GM12878 (cell line): Measurements from ENCODE around the gene G3BP1.

Experiments
- ATF3 ChIP-seq: IDR thresholded peaks from 2 replicates; pipeline ENCODE4 v1.6.1; 2011; ENCODE audit warnings: low read depth, mild to moderate bottlenecking, low read length, moderate library complexity, borderline replicate concordance; ENCODE audit errors: extremely low read depth
- CTCF ChIP-seq, 3 experiments: IDR thresholded peaks in 2 of 3; conservative IDR thresholded peaks in 1 of 3; 2 replicates each; pipeline ENCODE4 v1.5.1; 2011; ENCODE audit warnings: low read depth in 3 of 3, low read length in 3 of 3, mild to moderate bottlenecking in 3 of 3, control low read depth in 2 of 3, moderate library complexity in 2 of 3, inconsistent platforms in 1 of 3, mixed read lengths in 1 of 3; ENCODE audit not compliant: control insufficient read depth in 2 of 3, insufficient read depth in 1 of 3; ENCODE audit errors: extremely low read depth in 1 of 3
- HCFC1 ChIP-seq: fragments of 150-350 bp; IDR thresholded peaks from 2 replicates; pipeline ENCODE4 v1.6.1; 2014; ENCODE audit warnings: low read length
- KDM1A ChIP-seq: fragments of 200-600 bp; sonication (generic); IDR thresholded peaks from 2 replicates; pipeline ENCODE4 v1.6.1; 2016; ENCODE audit warnings: borderline replicate concordance
- KLF5 ChIP-seq: fragments of 450-650 bp; IDR thresholded peaks from 2 replicates; pipeline ENCODE4 v1.6.1; 2014; ENCODE audit warnings: mild to moderate bottlenecking; ENCODE audit not compliant: partially characterized antibody
- NFYB ChIP-seq: IDR thresholded peaks from 2 replicates; pipeline ENCODE4 v1.6.1; 2011; ENCODE audit warnings: low read depth, mild to moderate bottlenecking, low read length, improper control_type of control experiment, moderate library complexity; ENCODE audit not compliant: insufficient read depth
- SP1 ChIP-seq: IDR thresholded peaks from one replicate; pipeline ENCODE4 v1.6.1; 2011; ENCODE audit warnings: low read depth, low read length
- TAF1 ChIP-seq: IDR thresholded peaks from 2 replicates; pipeline ENCODE4 v1.6.1; 2011; ENCODE audit warnings: mild to moderate bottlenecking, low read depth, low read length, borderline replicate concordance
- TBL1XR1 ChIP-seq: IDR thresholded peaks from 2 replicates; pipeline ENCODE4 v1.6.1; 2012; ENCODE audit warnings: low read depth, low read length, improper control_type of control experiment

GRCh38 chr5:151815051-151815450 is 43.3 kb downstream of the G3BP1 start:
- TF ChIP-seq HCFC1 (no peak), TBL1XR1 (no peak), KLF5 (no peak), KDM1A (no peak), ATF3 (no peak), TAF1 (no peak), CTCF (IDR thresholded peaks at IDR 0.05 in 2 of 3, conservative IDR thresholded peaks at IDR 0.05 in 1 of 3; ENCODE audit: control insufficient read depth in 2 of 3, extremely low read depth in 1 of 3, insufficient read depth in 1 of 3, low read depth in 3 of 3, low read length in 3 of 3) (no peak), NFYB (no peak), SP1 (no peak)
